ENCODE measurements around the gene VSNL1. TPM values are rescaled to one million over a fixed set of nuclear protein-coding genes. Genes with fewer than 3 reads are reported as not detected.

Gene VSNL1
- total RNA-seq, 1 donor from 2014 or later: 15.8 TPM

DNA sequence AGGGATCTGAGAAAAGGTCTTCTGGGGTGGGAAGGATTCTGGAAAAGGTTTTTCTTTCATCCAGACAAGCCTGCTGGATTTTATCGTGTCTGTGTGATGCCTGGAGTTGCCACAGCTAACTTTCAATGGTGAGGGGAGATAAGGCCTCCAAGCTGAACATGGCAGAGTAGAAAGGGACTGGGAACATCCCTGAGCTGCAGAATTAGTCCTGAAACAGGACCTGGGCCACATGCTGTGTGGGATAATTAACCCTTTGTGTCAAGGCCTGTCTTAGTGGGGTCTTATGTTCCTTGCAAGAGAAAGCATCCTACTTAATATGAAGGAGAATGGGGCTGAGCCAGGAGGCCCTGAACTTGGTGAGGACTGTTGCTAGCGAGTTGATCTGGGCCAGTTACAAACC lies 66.4 kb downstream of the VSNL1 start:
- Histone ChIP-seq H3K4me3 (no peak overlapping the region), H3K27me3 (ENCODE audit: low read depth) (no peaks in the 10 kb centered on the region), H3K4me1 (peaks cover 31% of the 10 kb centered on the region), H3K27ac (replicated peaks) (no peak overlapping the region), H3K36me3 (no peaks in the 10 kb centered on the region), H3K9me3 (replicated peaks) (no peaks in the 10 kb centered on the region)
- TF ChIP-seq, protein P1, sequence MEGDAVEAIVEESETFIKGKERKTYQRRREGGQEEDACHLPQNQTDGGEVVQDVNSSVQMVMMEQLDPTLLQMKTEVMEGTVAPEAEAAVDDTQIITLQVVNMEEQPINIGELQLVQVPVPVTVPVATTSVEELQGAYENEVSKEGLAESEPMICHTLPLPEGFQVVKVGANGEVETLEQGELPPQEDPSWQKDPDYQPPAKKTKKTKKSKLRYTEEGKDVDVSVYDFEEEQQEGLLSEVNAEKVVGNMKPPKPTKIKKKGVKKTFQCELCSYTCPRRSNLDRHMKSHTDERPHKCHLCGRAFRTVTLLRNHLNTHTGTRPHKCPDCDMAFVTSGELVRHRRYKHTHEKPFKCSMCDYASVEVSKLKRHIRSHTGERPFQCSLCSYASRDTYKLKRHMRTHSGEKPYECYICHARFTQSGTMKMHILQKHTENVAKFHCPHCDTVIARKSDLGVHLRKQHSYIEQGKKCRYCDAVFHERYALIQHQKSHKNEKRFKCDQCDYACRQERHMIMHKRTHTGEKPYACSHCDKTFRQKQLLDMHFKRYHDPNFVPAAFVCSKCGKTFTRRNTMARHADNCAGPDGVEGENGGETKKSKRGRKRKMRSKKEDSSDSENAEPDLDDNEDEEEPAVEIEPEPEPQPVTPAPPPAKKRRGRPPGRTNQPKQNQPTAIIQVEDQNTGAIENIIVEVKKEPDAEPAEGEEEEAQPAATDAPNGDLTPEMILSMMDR (IDR thresholded peaks at IDR 0.05; ENCODE audit: borderline replicate concordance): no peak
- no peak for DNase-seq
- intact Hi-C loops (cut with micrococcal nuclease): no loop called here

DNA sequence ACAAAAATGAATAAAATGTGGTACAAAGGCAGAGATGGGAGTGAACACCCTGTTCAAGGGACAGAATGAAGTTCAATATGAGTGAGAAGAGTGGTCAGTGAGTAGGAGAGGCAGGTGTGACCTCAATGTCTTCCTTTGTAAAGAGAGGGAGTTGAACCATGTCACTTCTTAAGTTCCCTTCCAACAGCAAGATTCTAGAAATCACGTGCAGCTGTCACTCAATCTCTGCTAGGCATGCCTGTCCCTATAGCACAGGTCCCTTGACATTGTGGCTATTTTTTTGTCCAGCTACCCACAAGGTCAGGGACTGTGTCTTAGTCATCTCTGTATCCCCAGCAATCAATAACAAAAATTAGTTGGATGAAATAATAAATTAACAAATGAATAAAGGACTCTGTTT lies 66.9 kb downstream of the VSNL1 start:
- H3K27me3 ChIP-seq (ENCODE audit: low read depth): no peaks in the 10 kb centered on the region
- intact Hi-C loops (cut with micrococcal nuclease): no loop called here
- H3K4me1 ChIP-seq: peaks cover 31% of the 10 kb centered on the region
- no peak for DNase-seq
- no peak overlapping the region for H3K27ac ChIP-seq (replicated peaks)
- TF ChIP-seq, protein P1 (IDR thresholded peaks at IDR 0.05; ENCODE audit: borderline replicate concordance): no peak
- no peaks in the 10 kb centered on the region for H3K9me3 ChIP-seq (replicated peaks)
- no peak overlapping the region for H3K4me3 ChIP-seq
- H3K36me3 ChIP-seq: no peaks in the 10 kb centered on the region

DNA sequence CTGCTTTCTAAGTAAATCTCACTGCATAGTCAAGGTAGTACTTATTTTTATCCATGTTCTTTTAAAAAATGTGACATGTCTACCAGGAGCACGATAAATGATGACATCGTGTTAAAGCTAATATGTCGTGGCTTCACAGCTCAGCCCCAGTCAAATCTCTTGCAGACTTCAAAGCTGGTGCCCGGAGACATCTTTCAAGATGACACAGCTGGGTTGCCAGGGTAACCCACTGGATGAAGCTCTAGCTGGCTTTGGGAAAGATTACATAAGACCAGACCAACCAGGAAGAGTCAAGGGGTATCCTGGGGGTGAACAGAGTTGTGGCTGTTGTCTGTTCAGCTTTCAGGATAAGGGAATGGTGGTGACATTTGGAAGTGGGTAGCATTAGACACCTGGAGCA lies 67.8 kb downstream of the VSNL1 start:
- intact Hi-C loops (cut with micrococcal nuclease): no loop called here
- TF ChIP-seq, protein P1 (IDR thresholded peaks at IDR 0.05; ENCODE audit: borderline replicate concordance): no peak
- H3K4me1 ChIP-seq: peaks cover 31% of the 10 kb centered on the region
- no peaks in the 10 kb centered on the region for H3K27me3 ChIP-seq (ENCODE audit: low read depth)
- H3K9me3 ChIP-seq (replicated peaks): no peaks in the 10 kb centered on the region
- H3K36me3 ChIP-seq: no peaks in the 10 kb centered on the region
- no peak overlapping the region for H3K4me3 ChIP-seq
- DNase-seq: no peak
- H3K27ac ChIP-seq (replicated peaks): no peak overlapping the region

GRCh38 chr2:17610521-17610920 lies 70.0 kb downstream of the VSNL1 start:
- no peaks in the 10 kb centered on the region for H3K36me3 ChIP-seq
- no peaks in the 10 kb centered on the region for H3K27me3 ChIP-seq (ENCODE audit: low read depth)
- TF ChIP-seq, protein P1 (IDR thresholded peaks at IDR 0.05; ENCODE audit: borderline replicate concordance): no peak
- peaks cover 33% of the 10 kb centered on the region for H3K4me1 ChIP-seq
- no peak overlapping the region for H3K4me3 ChIP-seq
- no peaks in the 10 kb centered on the region for H3K9me3 ChIP-seq (replicated peaks)
- peak; percentile 48 for DNase-seq
- intact Hi-C loops (cut with micrococcal nuclease): no loop called here
- H3K27ac ChIP-seq (replicated peaks): peak overlapping the region; percentile 70

GRCh38 chr2:17611036-17611435 lies 70.5 kb downstream of the VSNL1 start:
- Histone ChIP-seq H3K4me1 (peaks cover 35% of the 10 kb centered on the region), H3K9me3 (replicated peaks) (no peaks in the 10 kb centered on the region), H3K27ac (replicated peaks) (peak overlapping the region; percentile 57), H3K27me3 (ENCODE audit: low read depth) (no peaks in the 10 kb centered on the region), H3K4me3 (no peak overlapping the region), H3K36me3 (no peaks in the 10 kb centered on the region)
- no peak for DNase-seq
- TF ChIP-seq, protein P1 (IDR thresholded peaks at IDR 0.05; ENCODE audit: borderline replicate concordance): no peak
- intact Hi-C loops (cut with micrococcal nuclease): no loop called here
